NCI-H1092 treated with DMSO at 0.1 percent for 48 hours (cell line): ENCODE data around the gene NUDT2.
"Not testable (repeated sequence)": the region's sequence is repeated elsewhere in the genome, so short reads cannot be mapped to it uniquely, and the experiment has no call there.

Experiments used
- DNase-seq: peaks from one replicate; lab custom pipeline; 2025; lab: John Stamatoyannopoulos, UW

Gene NUDT2

DNA sequence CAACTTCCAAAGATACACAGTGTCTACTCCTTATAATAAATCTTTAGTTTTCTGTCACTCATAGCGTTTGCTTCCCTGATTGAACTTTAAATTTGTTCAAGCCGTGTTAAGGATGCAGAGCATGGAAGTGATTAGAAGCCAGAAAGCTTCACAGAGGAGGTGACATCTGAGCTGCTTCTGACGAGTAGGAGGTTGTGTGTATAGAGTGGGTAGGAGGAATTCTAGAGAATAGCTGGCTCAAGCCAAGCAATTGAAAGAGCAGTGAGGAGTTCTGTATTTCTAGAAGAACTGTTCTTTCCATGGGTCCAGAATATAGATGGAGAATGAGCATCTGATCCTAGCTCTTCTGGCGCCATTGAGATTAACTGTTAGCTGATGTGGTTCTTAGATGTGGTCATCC, 6.0 kb downstream of the NUDT2 start:
- no peak for DNase-seq

DNA sequence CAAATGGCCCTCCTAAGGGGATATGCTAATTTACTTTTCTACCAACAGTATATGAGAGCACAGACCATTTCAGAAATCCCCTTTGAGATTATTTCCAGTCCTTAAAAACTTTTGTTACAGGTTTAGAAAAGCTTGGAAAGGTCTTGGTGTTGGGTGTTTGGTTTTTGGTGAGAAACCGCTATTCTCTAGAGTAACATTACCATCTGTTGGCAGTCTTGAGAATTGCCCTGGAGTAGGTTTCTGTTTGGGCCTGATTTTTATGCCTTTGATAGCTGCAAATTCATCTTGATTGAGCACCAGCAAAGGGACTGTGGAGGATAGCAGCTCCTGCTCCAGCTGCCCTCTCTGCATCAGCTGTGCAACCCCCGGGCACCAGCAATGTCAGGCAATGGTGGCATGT, 8.0 kb downstream of the NUDT2 start:
- DNase-seq, result no peak

DNA sequence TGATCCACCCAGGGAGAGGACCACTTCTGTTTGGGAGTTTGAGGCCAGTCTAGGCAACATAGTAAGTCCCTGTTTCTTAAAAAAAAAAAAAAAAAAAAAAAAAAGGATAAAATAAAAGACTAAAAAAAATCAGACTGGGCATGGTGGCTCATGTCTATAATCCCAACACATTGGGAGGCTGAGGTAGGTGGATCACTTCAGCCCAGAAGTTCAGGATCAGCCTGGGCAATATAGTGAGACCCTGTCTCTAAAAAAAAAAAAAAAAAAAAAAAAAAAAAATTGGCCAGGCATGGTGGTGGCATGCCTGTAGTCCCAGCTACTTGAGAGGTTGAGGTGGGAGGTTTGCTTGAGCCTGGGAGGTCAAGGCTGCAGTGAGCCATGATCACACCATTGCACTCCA, 8.7 kb downstream of the NUDT2 start:
- not testable (repeated sequence) for DNase-seq

DNA sequence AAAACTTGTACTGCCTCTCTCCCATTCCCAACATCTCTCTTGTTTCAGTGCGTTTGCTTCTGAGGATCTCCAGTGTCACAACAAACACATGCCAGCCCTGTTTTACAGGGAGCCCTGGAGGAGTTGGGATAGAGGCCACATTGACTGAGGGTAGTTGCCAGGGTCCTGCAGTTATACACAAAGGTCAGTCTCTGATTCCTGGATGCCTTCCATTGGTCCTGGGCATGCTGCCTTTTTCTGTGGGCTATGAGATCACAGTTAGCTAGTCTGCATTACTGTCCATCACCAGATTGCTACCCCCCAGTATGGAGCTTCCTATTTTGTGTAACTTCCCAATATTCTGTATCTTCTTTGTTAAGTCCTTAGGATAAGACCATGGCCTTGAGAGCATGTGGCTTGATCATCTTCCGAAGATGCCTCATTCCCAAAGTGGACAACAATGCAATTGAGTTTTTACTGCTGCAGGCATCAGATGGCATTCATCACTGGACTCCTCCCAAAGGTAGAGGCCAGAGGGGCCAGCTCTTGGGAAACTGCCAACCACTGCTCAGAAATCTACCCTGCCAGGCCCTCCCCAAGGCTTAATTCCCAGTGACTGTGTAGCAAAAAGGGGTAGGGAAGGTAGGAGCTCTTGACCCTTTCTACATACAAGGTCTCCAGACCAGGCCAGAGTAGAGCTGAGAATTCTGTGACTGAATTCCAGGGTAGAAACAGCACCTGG, 9.5 kb downstream of the NUDT2 start:
- DNase-seq, result no peak

GRCh38 chr9:34341659-34342295, 12.4 kb downstream of the NUDT2 start:
- no peak for DNase-seq

- DNase-seq, result no peak
Measured at GRCh38 chr9:34343090-34343489, 13.7 kb downstream of the NUDT2 start.

DNA sequence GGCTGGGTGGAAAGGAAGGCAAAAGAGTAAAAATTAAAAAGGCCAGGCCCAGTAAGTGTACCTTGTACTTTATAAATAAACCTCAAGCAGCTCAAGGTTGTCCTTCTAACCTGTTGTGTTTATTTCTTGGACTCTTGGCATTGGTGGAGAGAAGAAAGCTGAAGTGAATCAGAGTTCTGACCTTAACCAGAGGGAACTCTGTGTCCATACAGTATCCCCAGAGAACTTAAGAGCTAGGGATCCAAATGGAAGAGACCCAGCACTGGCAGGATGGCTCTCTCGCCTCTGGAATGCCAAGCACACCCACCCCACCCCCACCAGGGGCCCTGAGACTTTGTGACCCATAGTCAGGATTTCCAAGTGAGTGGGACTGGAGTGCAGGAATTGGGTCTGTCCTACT, 14.2 kb downstream of the NUDT2 start:
- DNase-seq, result no peak

- DNase-seq, result no peak
Measured at GRCh38 chr9:34346873-34347799, 17.8 kb downstream of the NUDT2 start.

GRCh38 chr9:34347800-34348158, 18.4 kb downstream of the NUDT2 start:
- no peak for DNase-seq

DNA sequence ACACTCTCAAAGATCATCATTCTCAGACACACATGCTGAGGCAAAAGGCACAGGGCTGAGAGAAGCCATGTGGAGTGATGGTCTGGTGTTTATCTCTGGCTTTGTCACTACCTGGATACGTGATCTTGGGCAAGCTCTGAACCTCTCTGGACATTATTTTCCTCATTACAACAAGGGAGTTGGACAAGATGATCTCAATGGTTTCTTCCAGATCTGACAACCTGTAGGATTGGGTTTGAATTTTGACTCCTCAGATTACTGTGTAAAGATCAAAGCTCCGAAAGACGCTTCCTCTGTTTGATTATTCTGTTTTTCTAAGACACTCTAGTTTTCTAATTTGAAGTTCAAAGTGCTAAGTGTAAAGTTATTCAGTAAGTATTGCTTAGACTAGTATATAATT, 20.0 kb downstream of the NUDT2 start:
- no peak for DNase-seq

- DNase-seq, result not testable (repeated sequence)
Measured at GRCh38 chr9:34352122-34352652, 22.8 kb downstream of the NUDT2 start.

DNA sequence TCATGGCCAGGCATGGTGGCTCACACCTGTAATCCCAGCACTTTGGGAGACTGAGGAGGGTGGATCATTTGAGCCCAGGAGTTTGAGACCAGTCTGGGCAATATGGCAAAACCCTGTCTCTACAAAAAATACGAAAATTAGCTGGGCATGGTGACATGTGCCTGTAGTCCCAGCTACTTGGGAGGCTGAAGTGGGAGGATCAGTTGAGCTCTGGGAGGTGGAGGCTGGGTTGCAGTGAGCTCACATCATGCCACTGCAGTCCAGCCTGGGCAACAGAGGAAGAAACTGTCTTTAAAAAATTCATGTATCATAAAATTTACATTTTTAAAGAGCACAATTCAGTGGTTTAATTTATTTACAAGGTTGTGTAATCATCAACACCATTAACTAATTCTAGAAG, 23.6 kb downstream of the NUDT2 start:
- DNase-seq, result not testable (repeated sequence)

DNA sequence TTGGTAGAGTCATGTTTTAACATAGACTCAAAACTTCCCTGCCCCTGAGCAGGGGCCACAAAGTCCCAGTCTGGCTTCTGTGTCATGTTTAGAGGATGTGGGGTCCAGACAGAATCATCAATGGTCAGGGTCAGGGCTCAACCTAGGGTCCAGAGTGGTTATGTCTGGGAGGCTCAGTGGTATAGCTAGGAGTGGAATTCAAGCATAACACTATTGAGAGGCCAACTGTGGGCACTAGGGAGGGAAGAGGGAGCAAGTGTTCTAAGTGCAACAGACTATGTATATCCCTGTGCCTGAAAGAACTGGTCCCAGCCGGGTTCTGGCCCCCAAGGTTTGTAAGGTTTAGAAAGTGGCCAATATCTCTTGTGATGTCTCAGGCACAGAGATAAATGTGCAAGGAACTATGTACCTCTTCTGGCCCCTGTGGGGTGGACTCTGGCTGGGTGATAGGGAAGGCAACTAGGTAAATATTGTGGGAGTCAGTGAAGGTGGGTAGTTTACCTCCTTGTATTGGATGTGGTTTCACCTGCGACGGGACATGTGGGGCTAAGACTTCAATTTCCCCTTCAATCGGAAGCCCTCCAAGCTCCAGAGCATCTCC, 33.3 kb downstream of the NUDT2 start:
- DNase-seq, result no peak

DNA sequence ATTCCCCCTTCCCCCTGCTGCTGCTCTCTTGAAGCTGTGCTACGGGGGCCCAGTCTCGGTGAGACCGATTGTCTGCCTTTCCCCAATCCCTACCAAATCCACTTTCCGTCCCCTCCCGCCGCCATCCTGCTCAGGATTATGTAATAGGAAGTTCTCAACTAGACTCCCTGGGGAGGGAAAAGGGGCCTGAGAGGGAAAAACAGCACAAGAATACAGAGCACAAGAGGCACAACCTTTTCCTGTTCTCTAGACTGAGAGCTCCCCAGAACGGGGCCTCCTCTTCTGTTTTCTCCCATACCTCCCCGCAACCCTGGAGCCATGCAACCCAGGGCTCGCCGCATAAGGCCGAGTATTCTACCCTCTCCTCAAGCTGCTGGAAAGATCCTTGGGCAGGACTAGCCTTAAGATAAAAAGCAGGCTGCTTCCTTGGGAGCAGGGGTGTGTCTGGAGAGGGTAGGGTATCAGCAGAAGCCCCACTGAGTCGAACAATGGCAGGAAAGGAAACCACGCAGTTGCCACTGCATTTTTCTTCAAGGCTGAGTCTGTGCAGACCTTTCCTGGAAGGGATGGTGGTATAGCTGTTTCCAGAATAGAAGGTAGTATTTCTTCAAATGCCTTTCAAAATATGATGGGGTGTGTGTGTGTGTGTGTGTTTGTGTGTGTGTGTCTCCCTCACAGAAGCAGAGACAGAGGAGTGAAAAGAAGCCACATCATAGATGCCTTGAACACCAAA, 34.4 kb downstream of the NUDT2 start:
- DNase-seq, result no peak

- DNase-seq, result no peak
Measured at GRCh38 chr9:34365282-34365681, 35.9 kb downstream of the NUDT2 start.

GRCh38 chr9:34366365-34366764, 37.0 kb downstream of the NUDT2 start:
- DNase-seq, result no peak

DNA sequence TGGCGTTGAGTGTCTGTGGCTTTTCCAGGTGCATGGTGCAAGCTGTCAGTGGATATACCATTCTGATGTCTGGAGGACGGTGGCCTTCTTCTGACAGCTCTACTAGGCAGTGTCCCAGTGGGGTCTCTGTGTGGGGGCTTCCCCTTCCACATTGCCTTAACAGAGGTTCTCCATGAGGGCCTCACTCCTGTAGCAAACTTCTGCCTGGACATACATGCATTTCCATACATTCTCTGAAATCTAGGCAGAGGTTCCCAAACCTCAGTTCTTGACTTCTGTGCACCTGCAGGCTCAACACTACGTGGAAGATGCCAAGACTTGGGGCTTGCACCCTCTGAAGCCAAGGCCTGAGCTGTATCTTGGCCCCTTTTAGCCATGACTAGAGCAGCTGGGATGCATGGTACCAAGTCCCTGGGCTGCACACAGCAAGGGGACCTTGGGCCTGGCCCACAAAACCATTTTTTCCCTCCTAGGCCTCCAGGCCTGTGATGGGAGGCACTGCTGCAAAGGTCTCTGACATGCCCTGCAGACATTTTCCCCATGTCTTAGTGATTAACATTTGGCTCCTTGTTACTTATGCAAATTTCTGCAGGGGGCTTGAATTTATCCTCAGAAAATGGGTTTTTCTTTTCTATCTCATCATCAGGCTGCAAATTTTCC, 38.5 kb downstream of the NUDT2 start:
- not testable (repeated sequence) for DNase-seq

DNA sequence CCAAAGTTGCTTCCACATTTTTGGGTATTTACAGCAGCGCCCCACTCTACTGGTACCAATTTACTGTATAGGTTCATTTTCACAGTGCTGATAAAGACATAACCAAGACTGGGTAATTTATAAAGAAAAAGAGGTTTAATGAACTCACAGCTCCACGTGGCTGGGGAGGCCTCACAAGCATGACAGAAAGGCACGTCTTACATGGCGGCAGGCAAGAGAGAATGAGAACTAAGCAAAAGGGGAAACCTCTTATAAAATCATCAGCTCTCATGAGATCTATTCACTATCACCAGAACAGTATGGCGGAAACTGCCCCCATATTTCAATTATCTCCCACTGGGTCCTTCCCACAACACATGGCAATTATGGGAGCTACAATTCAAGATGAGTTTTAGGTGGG, 39.4 kb downstream of the NUDT2 start:
- DNase-seq, result not testable (repeated sequence)

DNA sequence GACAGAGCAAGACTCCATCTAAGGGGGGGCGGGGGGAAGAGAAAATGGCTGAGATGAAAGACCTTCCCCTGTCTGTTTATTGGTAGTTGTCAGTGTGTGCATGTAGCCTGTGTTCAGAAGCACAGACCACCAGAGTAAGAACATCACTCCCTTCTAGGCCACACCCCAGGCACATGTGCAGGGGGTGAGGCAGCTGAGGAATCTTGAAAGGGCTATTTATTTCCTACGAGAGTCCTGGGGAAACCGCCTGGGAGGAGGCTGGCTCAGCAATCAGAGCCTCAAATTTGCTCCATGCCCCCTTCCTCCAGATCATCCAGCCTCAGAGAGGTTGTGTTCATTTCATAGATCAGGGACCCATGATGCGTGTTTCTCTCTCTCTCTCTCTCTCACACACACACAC, 40.3 kb downstream of the NUDT2 start:
- DNase-seq, result no peak

DNA sequence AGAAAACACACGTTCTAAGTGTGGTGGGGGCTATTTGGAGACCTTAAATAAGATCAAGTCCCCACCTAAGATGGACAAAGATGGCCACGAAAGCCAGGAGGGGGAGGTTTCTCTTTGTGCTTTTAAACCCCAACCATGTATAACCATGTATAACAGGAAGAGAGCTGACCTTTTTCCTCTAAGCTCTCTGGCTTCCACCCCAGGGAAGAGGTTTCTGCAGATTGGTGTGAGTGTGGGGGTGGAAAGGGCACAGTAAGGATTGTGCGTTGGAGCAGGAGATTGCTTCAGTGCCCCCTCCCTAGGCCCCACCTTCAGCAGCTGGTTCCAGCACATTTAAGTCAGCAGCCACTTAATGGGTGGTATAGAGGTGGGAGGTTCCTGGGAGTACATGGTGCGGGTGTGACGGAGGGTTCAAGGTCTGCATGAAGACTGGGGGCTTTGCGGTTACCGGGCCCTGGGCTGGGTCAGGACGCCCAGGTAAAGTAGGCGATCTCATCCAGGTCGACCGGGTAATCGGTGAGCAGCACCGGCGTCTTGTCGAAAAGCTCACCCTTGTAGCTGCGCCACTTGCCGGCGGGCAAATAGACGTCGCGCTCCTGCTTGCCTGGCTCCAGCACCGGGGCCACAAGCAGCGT, 41.1 kb downstream of the NUDT2 start:
- no peak for DNase-seq
